Body of pancreas (tissue), 4 donors: ENCODE measurements around the gene KIF16B.

Experiments
- CTCF ChIP-seq, 7 experiments: fragments of 450-650 bp in 4 of 7; fragments of 200-600 bp in 3 of 7; sonication (generic) in 3 of 7; IDR thresholded peaks; one replicate each; pipeline ENCODE4 v1.5.1; 2016 to 2019; ENCODE audit warnings: antibody characterized with exemption in 7 of 7
- POLR2A ChIP-seq, 3 donors: fragments of 450-650 bp; IDR thresholded peaks; one replicate each; pipeline ENCODE4 v1.6.1; 2016; ENCODE audit warnings: antibody characterized with exemption in 3 of 3, mild to moderate bottlenecking in 2 of 3

- TF ChIP-seq CTCF (IDR thresholded peaks at IDR 0.05) (no peak), POLR2A (IDR thresholded peaks at IDR 0.05) (no peak)
Measured at GRCh38 chr20:16537025-16537665, 36.1 kb downstream of the KIF16B start.
